ENCODE measurements around the gene GGA3.

GGA3 gene

DNA sequence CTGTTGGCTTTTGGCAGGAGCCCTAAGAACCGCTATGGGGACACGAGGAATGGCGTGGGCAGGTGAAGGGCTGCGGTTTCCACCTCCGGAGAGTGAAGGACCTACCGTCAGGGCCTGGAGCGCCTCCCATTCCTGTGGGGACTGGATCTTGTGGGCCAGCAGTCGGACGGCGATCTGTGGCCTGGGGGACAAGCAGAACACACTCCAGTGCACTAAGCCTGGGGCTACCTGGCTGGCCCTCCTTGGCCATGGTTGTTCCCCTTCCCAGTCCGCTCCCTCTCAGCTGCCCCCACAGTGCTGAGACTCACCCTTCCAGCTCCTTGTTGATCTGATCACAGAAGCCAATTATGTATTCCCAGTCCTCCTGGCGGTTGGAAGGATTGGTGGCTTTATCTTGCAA, 15.0 kb downstream of the GGA3 start:
- no peak for TF ChIP-seq CTCF (conservative IDR thresholded peaks at IDR 0.05; ENCODE audit: low read depth)
- ChIA-PET CTCF (no interaction called here), POLR2A (ENCODE audit: low non-redundant PET) (no interaction called here)
- DNase-seq (ENCODE audit: low spot score), result no peak
- 0 out of 2 replicates have a peak overlapping the region, but pooled peaks have one; percentile 1 for H3K27ac ChIP-seq

DNA sequence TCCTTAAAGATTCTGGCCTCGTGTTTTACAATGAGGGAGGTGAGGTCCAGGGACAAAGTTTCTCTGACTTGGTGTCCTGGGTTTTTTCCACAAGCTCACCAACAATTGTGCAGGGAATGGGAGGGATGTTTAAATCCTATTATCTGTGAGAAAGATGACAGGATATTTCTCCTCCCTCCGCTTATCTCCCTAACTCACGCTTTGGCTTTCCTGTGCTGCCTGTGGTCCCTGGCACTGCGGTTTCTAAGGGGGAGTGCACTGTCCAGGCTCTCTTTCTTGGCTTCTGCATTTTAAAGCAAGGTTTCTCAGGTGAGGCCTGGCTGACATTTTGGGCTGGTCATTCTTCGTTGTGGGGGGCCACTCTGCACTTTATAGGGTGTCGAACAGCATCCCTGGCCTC, 16.4 kb downstream of the GGA3 start:
- DNase-seq (ENCODE audit: low spot score), result no peak
- CTCF ChIA-PET, result no interaction called here
- no peak for TF ChIP-seq CTCF (conservative IDR thresholded peaks at IDR 0.05; ENCODE audit: low read depth)
- POLR2A ChIA-PET (ENCODE audit: low non-redundant PET), result no interaction called here
- peak overlapping the region; percentile 15 for H3K27ac ChIP-seq

DNA sequence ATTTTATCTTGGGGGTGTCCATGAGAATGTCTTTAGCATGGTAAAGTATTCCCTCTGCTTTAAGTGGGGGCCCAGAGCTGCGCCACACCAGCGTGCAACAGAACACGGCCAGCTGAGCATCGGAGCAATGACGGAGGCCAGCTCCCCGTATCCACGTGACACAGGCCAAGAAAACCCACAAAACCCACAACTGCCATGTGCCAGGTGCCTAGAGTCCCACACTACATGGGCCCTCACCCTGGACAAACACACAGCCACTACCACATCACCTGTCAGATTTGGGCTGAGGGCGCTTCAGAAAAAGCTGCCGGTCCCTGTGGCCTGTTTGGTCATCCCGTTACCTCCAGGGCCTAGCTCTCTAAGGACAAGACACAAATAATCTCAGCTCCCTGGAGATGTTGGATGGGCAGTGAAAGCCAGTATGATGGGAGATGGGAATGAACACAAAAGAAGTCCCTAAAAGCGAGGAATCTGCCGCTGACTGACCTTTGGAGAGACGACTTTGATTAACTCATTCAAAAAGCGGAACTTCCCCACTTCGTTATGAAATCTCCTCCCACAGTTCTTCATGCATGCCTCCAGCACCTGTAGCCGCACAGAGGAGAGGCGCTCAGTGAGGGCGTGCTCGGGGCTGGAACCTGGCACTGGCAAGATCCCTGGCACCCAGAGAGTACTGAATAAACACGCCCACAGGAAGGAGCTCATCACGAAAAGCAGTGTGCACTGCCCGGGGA, 17.1 kb downstream of the GGA3 start:
- ChIA-PET POLR2A (ENCODE audit: low non-redundant PET) (no interaction called here), CTCF (interaction anchor here (0.5 kb wide), 1 partner anchor 1190 kb away, joined by 4 read pairs; no protein-coding TSS in a partner anchor)
- no peak for TF ChIP-seq CTCF (conservative IDR thresholded peaks at IDR 0.05; ENCODE audit: low read depth)
- H3K27ac ChIP-seq, result peak overlapping the region; percentile 15
- no peak for DNase-seq (ENCODE audit: low spot score)

- CTCF ChIA-PET, result interaction anchor here (1.0 kb wide), 1 partner anchor 16 kb away, joined by 3 read pairs; no protein-coding TSS in a partner anchor
- DNase-seq (ENCODE audit: low spot score), result no peak
- H3K27ac ChIP-seq, result peak overlapping the region; percentile 51
- POLR2A ChIA-PET (ENCODE audit: low non-redundant PET), result no interaction called here
- no peak for TF ChIP-seq CTCF (conservative IDR thresholded peaks at IDR 0.05; ENCODE audit: low read depth)
Measured at GRCh38 chr17:75242461-75243042, 18.9 kb downstream of the GGA3 start.

- H3K27ac ChIP-seq, result peak overlapping the region; percentile 51
- ChIA-PET POLR2A (ENCODE audit: low non-redundant PET) (no interaction called here), CTCF (interaction anchor here (0.5 to 0.6 kb wide), 2 partner anchors 8 to 28 kb away, joined by 3 to 6 read pairs; no protein-coding TSS in a partner anchor)
- no peak for DNase-seq (ENCODE audit: low spot score)
- no peak for TF ChIP-seq CTCF (conservative IDR thresholded peaks at IDR 0.05; ENCODE audit: low read depth)
Measured at GRCh38 chr17:75241996-75242460, 19.4 kb downstream of the GGA3 start.

DNA sequence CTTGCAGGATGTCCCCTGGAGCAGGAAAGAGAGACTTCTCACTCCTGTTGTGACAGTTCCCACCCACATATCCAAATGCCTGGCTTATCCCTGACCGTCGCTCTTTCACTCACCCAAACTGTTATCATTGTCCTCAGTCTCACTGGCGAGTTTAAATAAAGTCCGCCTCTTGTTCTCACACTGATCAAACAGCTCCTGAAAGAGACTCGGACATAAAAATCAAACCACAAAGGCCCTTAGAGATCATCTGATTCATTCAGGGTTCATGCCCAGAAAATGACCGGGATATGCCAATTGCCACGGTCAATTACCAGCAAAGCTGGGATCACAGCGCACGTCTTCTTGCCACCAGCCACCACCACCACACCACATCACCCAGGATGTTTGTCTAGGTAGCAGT, 19.9 kb downstream of the GGA3 start:
- CTCF ChIA-PET, result interaction anchor here (0.5 to 2.6 kb wide), 3 partner anchors 8 to 29 kb away, joined by 3 to 15 read pairs (median 6); partner anchors contain the start of genes GGA3 and MRPS7
- POLR2A ChIA-PET (ENCODE audit: low non-redundant PET), result no interaction called here
- no peak for DNase-seq (ENCODE audit: low spot score)
- TF ChIP-seq CTCF (conservative IDR thresholded peaks at IDR 0.05; ENCODE audit: low read depth), result no peak
- peak overlapping the region; percentile 51 for H3K27ac ChIP-seq

All from RWPE1 (cell line).